Fibroblast of gingiva (primary cell): ENCODE measurements around the gene SCUBE1.
"Not testable (repeated sequence)": the region's sequence is repeated elsewhere in the genome, so short reads cannot be mapped to it uniquely, and the experiment has no call there.

Experiments used
- DNase-seq: peaks from one replicate; pipeline ENCODE4 v3.0.0-alpha.2; 2011; ENCODE audit warnings: low read depth

The SCUBE1 gene

DNA sequence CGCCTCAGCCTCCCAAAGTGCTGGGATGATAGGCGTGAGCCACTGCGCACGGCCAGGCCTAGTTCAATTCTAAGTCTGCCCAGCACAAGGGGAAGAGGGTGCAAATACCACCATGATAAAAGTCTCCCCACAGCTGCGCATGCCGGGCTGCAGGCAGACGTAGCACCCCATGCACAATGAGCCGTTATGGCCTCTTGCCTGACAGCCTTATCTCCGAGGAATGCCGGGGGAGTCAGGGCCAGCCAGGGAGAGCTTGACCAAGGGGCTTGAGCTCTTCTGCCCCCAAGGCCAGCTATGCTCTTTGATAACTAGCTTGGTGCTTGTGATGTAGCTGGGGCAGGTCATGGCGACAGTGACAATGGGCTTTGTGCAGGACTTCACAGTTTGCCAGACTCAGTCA lies 13.7 kb upstream of the SCUBE1 start:
- no peak for DNase-seq

DNA sequence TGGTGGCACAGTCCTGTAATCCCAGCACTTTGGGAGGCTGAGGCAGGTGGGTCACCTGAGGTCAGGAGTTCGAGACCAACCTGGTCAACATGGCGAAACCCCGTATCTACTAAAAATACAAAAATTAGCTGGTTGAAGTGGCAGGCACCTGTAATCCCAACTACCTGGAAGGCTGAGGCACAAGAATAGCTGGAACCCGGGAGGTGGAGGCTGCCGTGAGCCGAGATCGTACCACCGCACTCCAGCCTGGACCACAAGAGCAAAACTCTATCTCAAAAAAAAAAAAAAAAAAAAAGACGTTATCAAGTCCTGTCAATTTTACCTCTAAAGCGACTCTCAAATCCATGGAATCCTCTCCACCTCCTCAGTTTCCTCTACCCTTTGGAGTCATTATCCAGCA lies 12.5 kb upstream of the SCUBE1 start:
- DNase-seq: not testable (repeated sequence)

DNA sequence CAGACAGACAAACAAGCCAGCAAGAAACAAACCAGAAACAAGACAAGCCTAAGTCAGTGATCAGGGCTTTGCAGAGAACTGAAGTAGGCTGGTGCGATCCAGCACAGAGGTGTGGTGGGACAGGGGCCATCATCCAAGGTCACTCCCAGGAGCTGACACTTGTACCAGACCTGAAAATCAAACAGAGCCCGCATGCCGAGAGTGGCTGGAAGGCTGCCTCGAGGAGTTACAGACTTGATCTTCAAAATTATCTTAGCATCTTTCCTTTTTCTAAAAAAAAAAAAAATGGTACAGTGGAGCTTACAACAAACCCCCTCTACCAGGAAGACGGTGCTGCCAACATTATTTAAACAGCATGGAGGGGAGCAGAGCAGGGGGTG lies 8.8 kb upstream of the SCUBE1 start:
- DNase-seq: no peak

DNA sequence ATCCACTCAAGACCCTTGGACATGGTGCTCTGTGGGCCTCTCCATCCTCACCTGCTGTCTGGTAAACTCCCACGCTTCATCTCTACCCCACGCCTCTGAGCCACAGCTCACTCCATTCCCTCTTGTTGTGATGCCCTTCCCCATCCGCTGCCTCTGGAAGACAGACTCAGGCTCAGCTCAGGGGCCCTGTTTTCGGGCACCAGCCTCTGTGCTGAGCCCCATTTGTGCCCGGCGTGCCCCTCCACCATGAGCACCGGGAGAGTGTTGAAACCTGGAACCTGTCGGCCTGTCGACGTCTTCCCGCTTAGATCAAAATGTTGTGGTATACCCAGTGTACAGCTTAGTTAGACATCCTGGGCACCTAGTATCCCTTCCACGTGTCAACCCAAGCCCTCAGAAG lies 6.5 kb upstream of the SCUBE1 start:
- DNase-seq: no peak

DNA sequence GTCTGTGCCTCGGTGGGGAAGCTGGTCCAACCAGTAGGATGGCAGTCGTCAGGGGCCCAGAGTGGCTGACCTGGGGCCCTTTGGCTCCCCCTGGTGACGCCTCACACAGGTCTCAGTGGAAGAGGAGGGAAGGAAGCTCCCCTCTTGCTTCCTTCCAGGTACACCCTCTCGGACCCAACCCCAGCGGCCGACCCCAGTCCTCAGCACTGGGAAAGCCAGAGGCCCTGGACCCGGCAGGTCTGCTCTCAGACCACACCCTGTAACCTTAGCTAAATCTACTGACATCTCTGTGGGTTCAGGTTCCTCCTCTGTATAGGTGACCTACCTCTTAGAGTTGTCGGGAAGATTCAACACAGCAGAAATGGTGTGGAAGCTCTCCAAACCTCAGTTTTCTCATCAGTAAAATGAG lies 3.4 kb upstream of the SCUBE1 start:
- DNase-seq: no peak

DNA sequence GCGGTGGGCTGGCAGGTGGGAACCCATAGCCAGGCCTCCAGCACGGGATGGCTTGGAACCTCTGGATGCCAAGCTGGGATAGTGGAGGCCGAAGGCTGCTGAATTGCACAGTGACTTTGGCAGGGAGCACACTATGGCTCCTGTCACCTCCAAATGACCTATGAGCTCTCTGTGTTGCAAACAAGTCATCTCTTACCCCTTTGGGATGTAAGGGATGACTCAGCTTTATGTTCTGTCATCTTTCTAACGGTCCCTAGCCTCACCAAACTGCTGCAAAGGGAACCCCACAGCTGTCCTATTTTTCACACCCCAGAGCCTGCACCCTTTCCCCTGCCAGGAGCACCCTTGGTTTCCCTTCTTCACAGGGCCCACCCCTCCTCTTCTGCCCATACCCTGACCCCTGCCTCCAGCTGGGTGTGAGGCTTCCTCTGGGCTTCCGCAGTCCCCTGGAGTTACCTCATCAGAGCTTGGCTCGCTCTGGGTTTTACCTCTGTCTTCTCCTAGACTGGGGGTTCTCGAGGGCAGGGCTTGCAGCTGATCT lies 2.7 kb upstream of the SCUBE1 start:
- DNase-seq: no peak

DNA sequence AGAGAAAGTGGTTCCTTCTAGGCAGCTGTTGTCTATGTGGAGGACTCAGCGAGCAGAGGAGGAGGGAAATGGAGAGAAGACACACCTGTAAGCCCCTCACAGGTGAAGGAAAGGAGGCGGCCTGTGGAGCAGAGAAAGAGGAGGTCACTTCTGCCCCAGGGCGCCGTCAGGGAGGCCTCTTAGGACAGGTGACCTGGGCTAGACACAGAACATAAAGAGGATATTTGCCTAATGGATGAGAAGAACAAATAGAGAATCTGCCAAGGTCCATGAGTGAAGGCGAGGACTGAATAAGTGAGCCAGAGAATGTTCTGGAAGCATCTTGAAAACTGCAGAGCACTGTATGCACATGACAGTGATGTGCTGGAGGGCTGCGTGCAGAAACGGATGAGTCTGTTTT lies 2.2 kb upstream of the SCUBE1 start:
- no peak for DNase-seq

DNA sequence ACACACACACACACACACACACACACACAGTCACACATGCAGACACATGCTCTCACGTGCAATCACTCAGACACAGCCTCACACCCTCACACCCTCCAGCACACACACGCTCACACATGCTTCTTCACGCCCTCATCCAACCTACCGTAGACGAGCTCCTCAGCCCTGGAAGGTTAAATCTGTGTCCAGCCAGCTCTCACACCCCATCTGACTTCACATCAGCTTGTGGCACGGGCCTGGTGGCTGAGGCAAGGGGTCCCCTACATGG lies 1.3 kb upstream of the SCUBE1 start:
- no peak for DNase-seq

DNA sequence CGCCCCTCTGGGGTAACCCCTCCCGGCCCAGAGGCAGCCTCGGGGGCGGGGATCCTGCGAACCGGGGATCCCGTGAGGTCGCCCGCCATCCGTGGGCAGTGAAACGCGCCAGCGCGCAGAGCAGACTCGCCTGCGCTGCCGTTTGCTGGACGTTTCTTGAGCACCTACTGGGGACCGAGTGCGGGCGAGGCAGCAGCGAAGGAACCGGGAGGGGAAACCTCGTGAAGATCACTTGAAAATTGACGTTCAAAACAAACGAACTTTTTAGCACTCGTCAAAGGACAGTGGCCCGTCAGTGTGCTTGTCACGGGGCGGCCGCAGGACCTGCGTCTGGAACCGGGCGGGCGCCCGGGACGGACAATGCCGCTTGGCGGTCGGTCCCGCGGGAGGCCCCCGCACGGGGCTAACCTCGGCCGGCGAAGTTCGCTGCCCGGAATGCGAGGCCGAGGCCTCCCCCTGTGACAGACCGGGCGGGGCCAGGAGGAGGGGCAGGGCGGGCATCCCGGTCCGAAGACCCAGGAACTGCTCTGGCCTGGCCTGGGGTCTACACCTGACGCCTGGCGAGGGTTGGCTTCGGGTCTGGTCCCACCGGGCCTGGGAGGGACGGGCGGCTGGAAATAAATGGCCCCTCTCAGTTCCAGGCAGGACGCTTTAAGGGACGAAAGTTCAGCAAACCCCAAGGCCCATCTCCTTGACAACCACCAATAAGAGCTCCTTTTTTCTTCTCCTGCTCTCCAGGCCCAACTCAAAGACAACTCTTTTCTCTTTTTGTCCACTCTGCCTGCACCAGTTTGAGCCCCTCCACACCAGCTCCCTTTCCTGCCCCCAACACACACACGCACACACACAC lies 723 bp upstream of the SCUBE1 start:
- no peak for DNase-seq

DNA sequence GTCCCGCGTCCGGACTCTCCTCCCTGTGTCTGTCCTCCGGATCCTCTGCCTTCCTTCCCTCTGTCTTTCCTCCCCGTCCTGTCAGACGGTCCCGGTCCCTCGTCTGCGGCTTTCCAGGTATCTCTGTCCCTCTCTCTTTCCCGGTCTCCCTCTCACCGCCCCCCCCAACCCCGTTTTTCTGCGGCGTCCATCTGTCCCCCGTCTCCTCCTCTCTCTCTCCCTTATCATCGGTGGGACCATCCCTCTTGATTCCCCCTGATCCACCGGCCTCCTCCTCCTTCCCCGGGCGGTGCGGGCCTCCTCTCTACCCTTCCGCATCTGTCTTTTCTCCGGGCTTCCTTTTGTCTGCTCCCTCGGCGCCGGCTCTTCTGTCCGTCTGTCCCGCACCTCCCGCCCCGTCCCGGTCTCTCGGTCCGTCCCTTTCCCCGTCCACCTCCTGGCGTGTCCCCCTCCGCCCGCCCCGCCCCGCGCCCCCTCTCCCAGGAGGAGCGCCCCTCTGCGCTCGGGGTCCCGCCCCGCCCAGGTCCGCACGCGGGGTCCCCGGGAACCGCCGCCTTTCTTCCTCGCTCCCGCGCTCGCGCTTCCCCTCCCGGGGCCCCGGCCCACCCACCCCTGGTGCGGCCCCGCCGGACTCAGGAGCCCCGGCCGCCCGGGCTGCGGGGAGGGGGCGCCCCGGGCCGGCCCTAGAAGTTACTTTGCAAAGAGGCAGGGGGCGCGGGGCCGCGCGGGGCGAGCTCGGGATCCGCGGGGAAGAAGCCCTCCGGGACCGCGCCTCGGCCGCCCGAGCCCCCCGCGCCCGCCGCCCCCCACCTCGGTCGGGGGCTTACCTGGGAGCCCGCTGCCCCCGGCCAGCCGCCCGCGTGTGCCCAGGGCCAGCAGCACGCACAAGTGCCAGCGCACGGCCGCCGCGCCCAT lies 568 bp downstream of the SCUBE1 start:
- no peak for DNase-seq

DNA sequence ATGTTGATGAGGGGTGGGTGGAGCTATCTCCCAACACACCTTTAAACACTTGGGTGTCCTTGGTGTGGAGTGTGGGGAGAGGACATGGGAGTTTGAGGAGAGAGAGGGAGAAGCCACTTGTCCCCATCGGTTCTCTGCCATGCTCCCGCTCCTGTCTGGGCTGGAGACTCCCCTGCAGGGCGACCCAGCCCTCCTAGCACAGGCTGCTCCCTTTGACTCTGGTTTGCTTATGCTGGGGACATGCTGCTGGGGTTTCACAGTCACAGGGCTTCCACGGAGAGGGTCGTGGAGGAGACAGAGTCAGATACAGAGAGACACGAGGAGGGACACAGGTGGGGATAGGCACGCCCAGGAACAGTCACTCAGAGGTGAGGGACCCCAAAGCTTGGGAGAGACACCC lies 1.6 kb downstream of the SCUBE1 start:
- no peak for DNase-seq

DNA sequence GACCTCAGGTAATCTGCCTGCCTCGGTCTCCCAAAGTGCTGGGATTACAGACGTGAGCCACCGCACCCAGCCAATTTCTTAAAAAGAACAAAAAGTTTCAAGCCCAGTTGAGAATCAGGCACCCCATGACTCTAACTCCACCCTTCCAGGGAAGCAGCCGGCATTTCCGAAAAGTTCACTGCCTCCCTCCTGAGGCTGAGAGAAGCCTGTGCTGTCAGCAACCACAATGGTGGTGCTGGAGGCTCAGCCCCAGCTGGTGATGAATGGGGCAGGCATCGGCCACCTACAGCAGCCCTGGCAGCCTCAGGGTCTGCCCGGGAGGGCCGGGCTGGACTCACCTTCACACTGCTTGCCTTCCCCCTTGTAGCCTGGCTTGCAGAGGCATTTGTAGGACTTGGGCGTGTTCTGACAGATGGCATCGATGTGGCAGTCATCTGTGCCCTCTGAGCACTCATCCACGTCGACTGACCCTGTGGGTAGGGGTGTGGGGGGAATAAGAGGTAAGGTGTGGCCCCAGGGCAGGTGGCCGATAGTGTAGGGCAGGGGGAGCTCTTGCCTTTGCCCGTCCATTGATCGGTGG lies 4.3 kb downstream of the SCUBE1 start:
- no peak for DNase-seq

DNA sequence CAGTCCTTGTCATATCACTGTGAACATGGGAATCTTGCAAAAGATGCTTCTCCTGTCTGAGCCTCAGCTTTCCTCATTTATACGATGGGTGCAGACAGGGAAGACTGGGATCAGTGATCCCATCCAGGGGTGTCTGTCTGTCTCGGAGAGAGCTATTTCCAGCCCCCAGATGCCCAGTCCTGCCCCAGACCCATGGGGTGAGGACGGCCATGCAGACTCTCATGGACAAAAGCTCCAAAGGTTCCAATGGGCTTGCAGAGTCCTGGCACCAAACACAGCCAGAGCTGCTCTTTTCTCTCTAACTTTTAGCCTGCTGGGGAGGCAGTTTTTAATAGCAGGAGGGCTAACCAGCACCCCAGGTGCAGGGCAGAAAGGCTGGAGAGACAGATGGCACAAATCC lies 5.2 kb downstream of the SCUBE1 start:
- DNase-seq: no peak

DNA sequence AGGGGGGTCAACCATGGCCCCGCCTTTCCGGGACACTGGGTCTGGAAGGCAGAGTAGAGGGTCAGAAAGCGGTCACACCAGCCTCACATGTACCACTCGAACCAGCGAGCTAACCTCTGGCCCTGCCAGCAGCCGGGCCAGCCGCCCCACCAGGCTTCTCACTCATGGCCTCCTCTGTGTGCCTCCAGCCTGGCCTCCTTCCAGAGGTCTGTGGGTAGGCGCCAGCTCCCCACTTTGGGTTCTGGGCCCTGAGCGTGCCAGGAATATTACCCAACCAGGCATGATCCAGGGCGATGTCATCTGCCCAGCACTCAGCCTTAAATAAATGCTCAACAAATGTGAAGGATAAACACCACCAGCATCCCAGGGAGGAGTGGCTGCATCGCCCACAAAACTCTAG lies 5.8 kb downstream of the SCUBE1 start:
- DNase-seq: no peak

DNA sequence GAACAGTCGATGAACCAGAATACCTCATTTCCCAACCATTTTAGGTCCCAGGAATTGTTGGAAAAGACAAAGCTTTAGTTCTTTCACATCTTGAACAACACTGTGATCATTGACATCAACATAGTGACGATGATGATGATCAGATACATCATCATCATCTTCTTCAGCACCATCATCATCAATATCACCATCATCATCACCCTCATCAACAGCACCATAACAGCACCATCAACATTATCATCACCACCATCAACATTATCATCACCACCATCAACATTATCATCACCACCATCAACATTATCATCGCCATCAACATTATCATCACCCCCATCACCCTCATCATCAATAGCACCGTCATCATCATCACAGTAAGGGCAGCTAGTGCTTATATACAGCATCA lies 8.8 kb downstream of the SCUBE1 start:
- no peak for DNase-seq

DNA sequence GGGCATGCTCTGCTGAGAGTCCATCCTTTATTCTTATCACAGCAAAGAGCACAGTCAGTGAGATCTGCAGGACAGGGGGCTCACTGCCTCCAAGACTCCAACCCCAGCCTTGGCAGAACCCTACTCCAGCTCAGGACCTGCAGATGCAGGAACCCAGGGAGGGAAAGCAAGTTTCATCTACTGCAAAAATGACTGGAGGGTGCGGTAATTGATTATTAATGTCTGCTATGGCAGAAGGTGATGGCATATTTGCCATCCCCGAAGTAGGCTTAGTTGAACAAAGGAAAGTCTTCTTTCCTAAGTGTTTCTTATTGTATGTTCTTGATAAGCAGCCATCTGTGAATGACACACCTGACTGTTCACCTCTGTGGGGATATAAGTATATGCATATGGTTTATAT lies 9.2 kb downstream of the SCUBE1 start:
- no peak for DNase-seq

DNA sequence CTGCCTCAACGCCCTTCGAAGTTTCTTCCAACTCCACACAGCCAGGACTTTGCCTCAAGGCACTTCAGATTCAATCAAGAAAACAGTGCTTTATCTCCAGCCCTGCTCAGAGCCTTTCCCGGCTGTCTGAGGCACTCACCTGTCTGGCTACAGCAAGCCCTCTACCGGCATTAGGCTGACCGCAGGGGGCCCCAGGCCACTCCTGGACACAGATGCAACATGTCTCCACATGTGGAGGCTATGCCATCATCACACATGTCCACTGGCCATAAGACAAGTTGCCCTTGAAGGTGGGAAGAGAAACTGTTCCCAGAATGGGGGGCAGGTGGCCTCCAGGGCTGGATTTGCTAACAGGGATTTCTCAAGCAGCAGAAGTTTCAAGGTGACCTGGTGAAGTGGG lies 10.0 kb downstream of the SCUBE1 start:
- no peak for DNase-seq

DNA sequence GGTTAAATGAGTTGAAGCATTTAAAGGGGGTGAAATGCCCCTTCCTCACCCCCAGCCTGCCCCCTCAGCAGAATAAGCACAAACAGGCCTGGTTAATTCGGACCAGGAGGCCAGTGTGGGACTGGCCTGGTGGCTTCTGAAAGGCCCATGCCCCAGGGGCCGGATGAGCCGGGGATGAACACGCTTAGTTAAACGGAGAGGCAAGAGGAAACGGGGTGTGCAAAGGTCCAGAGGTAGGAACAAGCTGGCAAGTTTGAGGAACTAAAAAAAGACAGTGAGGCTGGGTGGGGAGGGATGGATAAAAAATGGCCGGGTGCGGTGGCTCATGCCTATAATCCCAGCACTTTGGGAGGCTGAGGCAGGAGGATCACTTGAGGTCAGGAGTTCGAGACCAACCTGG lies 11.5 kb downstream of the SCUBE1 start:
- DNase-seq: no peak

DNA sequence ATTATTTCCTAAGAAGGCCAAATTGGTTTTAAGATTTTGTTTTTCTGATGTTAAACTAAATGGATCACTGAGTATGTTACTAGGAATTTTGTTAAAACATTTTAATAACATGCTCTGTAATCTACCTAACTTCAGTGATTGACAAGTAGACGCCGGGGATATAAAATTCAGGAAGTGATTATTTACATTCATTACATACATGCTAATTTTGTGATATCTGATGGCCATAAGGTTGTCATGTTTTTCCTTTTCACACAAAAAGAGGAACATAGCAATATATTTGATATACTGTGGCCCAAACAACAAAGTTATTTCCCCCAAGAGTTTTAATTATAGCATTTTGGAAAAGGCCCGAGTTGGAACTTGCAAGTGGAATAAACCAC lies 12.1 kb downstream of the SCUBE1 start:
- DNase-seq: no peak

DNA sequence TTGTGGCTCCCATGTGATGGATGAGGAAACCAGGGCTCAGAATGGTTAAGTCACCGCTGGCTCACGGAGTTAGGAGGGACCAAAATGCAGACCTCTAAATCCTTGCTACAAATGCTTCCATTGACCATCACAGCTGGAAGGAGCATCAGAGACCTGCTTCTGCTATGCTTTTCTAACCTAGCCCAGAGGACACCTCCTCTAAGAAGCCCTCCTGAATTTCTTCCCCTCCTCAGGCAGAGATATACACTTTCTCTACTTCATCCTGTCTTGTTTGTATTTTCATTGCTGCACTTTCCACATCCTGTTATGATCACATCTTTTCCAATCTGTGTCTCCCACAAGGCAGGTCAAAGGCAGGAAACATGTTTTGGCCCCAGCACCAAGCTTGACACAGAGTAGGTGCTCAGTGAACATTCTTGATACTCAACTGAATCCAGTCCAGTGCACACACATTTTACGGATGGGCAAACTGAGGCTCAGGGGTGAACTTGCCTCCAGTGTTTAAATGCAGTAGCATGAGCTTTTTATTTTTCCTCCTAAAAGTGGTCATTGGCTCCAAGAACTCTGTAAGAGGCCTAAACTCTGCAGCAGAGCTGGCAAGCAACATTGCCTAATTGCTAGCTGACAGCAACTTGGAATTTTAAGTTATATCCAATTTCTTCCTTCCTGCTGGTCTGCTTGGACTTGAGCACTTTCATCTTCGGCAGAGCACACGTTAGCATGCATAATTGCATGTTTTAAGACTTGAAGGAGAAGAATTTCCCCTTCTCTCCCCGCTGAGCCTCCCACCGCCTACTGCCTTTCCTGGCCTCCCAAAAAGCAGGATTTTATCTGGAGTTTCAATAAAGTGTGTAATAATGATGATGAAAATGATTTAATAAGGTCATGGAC lies 12.7 kb downstream of the SCUBE1 start:
- DNase-seq: no peak

DNA sequence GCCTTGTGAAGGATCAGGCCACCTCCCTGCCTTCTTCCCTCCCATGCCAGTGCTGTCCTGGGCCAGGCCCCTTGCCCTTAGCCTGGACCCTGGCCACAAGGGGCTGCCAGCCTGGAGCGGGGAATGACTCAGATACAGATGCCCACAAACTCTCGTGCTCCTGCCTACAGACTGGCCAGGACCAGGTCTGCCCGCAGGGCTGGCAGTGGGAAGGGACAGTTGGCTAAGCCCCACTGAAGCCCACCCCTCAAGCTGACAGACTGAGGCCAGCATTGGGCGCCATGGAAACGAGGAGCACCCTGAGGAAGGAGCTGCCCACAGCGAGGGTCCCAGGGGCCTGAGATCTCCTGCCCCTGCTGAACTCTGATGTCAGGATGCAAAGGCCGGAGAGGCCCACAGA lies 14.1 kb downstream of the SCUBE1 start:
- no peak for DNase-seq

DNA sequence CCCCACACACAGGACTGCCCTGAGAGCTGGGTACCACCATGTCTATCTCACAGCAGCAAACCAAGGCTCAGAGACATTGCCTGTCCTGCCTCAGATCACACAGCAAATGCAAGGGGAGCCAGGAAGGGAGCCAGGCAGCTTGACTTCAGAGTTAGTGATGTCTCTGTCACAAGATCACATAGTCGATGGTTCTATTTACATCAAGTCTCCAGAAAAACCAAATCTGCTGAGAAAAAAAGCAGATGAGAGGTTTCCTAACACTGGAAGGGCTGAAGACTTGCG lies 16.1 kb downstream of the SCUBE1 start:
- DNase-seq: no peak
